HepG2 (cell line): ENCODE measurements around the gene ANKLE1. TPM values are rescaled to one million over a fixed set of nuclear protein-coding genes. Genes with fewer than 3 reads are reported as not detected.
A peak's percentile ranks its signal among the peaks of the same experiment; 100 is the strongest.

Experiments used
- GABPB1 ChIP-seq: IDR thresholded peaks from 2 replicates; pipeline ENCODE4 v1.6.1; 2016; ENCODE audit warnings: mild to moderate bottlenecking, missing genetic modification reagents, moderate library complexity, missing compliant biosample characterization
- HDAC2 ChIP-seq: sonication (generic); formaldehyde crosslinking; IDR thresholded peaks from 2 replicates; pipeline ENCODE4 v1.4.0; 2020; ENCODE audit warnings: missing genetic modification reagents
- HNF4G ChIP-seq, 2 experiments: sonication (generic) in 1 of 2; formaldehyde crosslinking in 1 of 2; IDR thresholded peaks; 2 replicates each; pipeline versions ENCODE4 v1.4.0 to v1.6.1; 2011 to 2020; ENCODE audit warnings: borderline replicate concordance in 2 of 2, low read depth in 2 of 2, mild to moderate bottlenecking in 2 of 2, low read length in 1 of 2, missing genetic modification reagents in 1 of 2, moderate library complexity in 1 of 2
- IKZF4 ChIP-seq: sonication (generic); formaldehyde crosslinking; IDR thresholded peaks from 2 replicates; pipeline ENCODE4 v1.5.1; 2020; ENCODE audit warnings: borderline replicate concordance, mild to moderate bottlenecking, low read depth, missing genetic modification reagents; ENCODE audit errors: not compliant biosample characterization
- SNAPC5 ChIP-seq: sonication (generic); formaldehyde crosslinking; IDR thresholded peaks from 2 replicates; pipeline ENCODE4 v1.8.1; 2023; ENCODE audit warnings: mild to moderate bottlenecking, missing genetic modification reagents, borderline replicate concordance
- TAF1 ChIP-seq: sonication (generic); formaldehyde crosslinking; IDR thresholded peaks from 2 replicates; pipeline ENCODE4 v1.4.0; 2020; ENCODE audit warnings: missing genetic modification reagents
- XBP1 ChIP-seq: sonication (generic); formaldehyde crosslinking; IDR thresholded peaks from 2 replicates; pipeline ENCODE4 v1.5.0; 2020; ENCODE audit warnings: missing genetic modification reagents
- ZFP37 ChIP-seq: sonication (generic); formaldehyde crosslinking; IDR thresholded peaks from 2 replicates; pipeline ENCODE4 v1.4.0; 2020; ENCODE audit warnings: missing genetic modification reagents, borderline replicate concordance
- ZHX1 ChIP-seq: sonication (generic); formaldehyde crosslinking; IDR thresholded peaks from 2 replicates; pipeline ENCODE4 v1.8.1; 2022; ENCODE audit warnings: low read depth, mild to moderate bottlenecking, missing genetic modification reagents
- ZKSCAN8 ChIP-seq: IDR thresholded peaks from 2 replicates; pipeline ENCODE4 v1.6.1; 2016; ENCODE audit warnings: borderline replicate concordance, missing genetic modification reagents, missing compliant biosample characterization
- ZNF264 ChIP-seq: sonication (generic); formaldehyde crosslinking; IDR thresholded peaks from 2 replicates; pipeline ENCODE4 v1.4.0; 2020; ENCODE audit warnings: missing genetic modification reagents
- ZNF574 ChIP-seq: sonication (generic); formaldehyde crosslinking; IDR thresholded peaks from 2 replicates; pipeline ENCODE4 v1.4.0; 2020; ENCODE audit warnings: missing genetic modification reagents
- ZNF652 ChIP-seq: IDR thresholded peaks from 2 replicates; pipeline ENCODE4 v1.6.1; 2016; ENCODE audit warnings: low read depth, borderline replicate concordance
- ZNF839 ChIP-seq: sonication (generic); formaldehyde crosslinking; IDR thresholded peaks from 2 replicates; pipeline ENCODE4 v1.4.0; 2020; ENCODE audit warnings: missing genetic modification reagents, mild to moderate bottlenecking, borderline replicate concordance
- polyA plus RNA-seq, 8 experiments: library from polyadenylated mRNA; depleted of rRNA in 3 of 8; stranded (reverse) in 7 of 8; unstranded in 1 of 8; fragments of >200 nt; fragmentation: Illumina TruSeq in 4 of 8; extraction: Trizol in 4 of 8; gene quantifications; 2 replicates each; pipeline versions ENCODE4 v1.2.1 to v1.2.3, GENCODE V29; 2011 to 2016; ENCODE audit warnings: low read depth in 4 of 8, missing spikeins in 1 of 8, mixed read lengths in 1 of 8; ENCODE audit not compliant: insufficient read depth in 1 of 8
- total RNA-seq, 5 experiments: library from RNA; depleted of rRNA; stranded (reverse); fragments of >200 nt; fragmentation: Illumina TruSeq; extraction: Trizol; gene quantifications; 2 replicates each; pipeline ENCODE4 v1.2.3, GENCODE V29; 2016; ENCODE audit warnings: low read depth in 1 of 5
- TF ChIP-seq, protein P1 (sequence below): sonication (generic); formaldehyde crosslinking; IDR thresholded peaks from 2 replicates; pipeline ENCODE4 v1.5.1; 2020; ENCODE audit warnings: missing genetic modification reagents, mild to moderate bottlenecking, borderline replicate concordance
- TF ChIP-seq, protein P2 (sequence below): sonication (generic); formaldehyde crosslinking; IDR thresholded peaks from 2 replicates; pipeline ENCODE4; 2020; ENCODE audit warnings: missing genetic modification reagents, mild to moderate bottlenecking, borderline replicate concordance

ANKLE1 gene
- total and polyA plus RNA-seq, 2 of the 13 experiments (the other 11 are each of a cell fraction or from before 2014, with no cell fraction given) = 0.69 to 1.5 TPM

- TF ChIP-seq, protein P1, sequence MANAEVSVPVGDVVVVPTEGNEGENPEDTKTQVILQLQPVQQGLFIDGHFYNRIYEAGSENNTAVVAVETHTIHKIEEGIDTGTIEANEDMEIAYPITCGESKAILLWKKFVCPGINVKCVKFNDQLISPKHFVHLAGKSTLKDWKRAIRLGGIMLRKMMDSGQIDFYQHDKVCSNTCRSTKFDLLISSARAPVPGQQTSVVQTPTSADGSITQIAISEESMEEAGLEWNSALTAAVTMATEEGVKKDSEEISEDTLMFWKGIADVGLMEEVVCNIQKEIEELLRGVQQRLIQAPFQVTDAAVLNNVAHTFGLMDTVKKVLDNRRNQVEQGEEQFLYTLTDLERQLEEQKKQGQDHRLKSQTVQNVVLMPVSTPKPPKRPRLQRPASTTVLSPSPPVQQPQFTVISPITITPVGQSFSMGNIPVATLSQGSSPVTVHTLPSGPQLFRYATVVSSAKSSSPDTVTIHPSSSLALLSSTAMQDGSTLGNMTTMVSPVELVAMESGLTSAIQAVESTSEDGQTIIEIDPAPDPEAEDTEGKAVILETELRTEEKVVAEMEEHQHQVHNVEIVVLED (CRISPR knock-in tag) = peak; percentile 12; the same call in 1 of the 2 replicates
- no peak for TF ChIP-seq ZHX1 (CRISPR knock-in tag)
- TF ChIP-seq HNF4G (IDR thresholded peaks at IDR 0.05; ENCODE audit: borderline replicate concordance, low read depth, low read length) = peak; percentile 28; the same call in 1 of the 2 replicates
- TF ChIP-seq HNF4G (CRISPR knock-in tag; IDR thresholded peaks at IDR 0.05; ENCODE audit: borderline replicate concordance, low read depth) = no peak
- TF ChIP-seq XBP1 (CRISPR knock-in tag) = no peak
- TF ChIP-seq SNAPC5 (CRISPR knock-in tag) = no peak; the same call in 1 of the 2 replicates
- TF ChIP-seq HDAC2 = peak; percentile 85
- TF ChIP-seq ZFP37 (CRISPR knock-in tag) = no peak
- no peak; the same call in 1 of the 2 replicates for TF ChIP-seq TAF1
- no peak for TF ChIP-seq IKZF4 (CRISPR knock-in tag)
- TF ChIP-seq, protein P2, sequence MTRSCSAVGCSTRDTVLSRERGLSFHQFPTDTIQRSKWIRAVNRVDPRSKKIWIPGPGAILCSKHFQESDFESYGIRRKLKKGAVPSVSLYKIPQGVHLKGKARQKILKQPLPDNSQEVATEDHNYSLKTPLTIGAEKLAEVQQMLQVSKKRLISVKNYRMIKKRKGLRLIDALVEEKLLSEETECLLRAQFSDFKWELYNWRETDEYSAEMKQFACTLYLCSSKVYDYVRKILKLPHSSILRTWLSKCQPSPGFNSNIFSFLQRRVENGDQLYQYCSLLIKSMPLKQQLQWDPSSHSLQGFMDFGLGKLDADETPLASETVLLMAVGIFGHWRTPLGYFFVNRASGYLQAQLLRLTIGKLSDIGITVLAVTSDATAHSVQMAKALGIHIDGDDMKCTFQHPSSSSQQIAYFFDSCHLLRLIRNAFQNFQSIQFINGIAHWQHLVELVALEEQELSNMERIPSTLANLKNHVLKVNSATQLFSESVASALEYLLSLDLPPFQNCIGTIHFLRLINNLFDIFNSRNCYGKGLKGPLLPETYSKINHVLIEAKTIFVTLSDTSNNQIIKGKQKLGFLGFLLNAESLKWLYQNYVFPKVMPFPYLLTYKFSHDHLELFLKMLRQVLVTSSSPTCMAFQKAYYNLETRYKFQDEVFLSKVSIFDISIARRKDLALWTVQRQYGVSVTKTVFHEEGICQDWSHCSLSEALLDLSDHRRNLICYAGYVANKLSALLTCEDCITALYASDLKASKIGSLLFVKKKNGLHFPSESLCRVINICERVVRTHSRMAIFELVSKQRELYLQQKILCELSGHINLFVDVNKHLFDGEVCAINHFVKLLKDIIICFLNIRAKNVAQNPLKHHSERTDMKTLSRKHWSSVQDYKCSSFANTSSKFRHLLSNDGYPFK = peak; percentile 34; the same call in 1 of the 2 replicates
- peak; percentile 25; the same call in 1 of the 2 replicates for TF ChIP-seq GABPB1
- peak; percentile 58; the same call in 1 of the 2 replicates for TF ChIP-seq ZNF652 (CRISPR knock-in tag)
- TF ChIP-seq ZKSCAN8 (CRISPR knock-in tag) = peak; percentile 100
- no peak; the same call in 1 of the 2 replicates for TF ChIP-seq ZNF839 (CRISPR knock-in tag)
- 0 out of 2 replicates have a peak, but pooled peaks have one; percentile 35 for TF ChIP-seq ZNF264 (CRISPR knock-in tag)
- peak; percentile 42; the same call in 1 of the 2 replicates for TF ChIP-seq ZNF574 (CRISPR knock-in tag)
Observed at GRCh38 chr19:17246681-17247425, 34.8 kb upstream of the ANKLE1 start (continued).
